ENCODE measurements around the gene PARP11. TPM values are rescaled to one million over a fixed set of nuclear protein-coding genes. Genes with fewer than 3 reads are reported as not detected.

PARP11 gene
- total RNA-seq, 1 donor from 2014 or later, result 8.7 TPM

DNA sequence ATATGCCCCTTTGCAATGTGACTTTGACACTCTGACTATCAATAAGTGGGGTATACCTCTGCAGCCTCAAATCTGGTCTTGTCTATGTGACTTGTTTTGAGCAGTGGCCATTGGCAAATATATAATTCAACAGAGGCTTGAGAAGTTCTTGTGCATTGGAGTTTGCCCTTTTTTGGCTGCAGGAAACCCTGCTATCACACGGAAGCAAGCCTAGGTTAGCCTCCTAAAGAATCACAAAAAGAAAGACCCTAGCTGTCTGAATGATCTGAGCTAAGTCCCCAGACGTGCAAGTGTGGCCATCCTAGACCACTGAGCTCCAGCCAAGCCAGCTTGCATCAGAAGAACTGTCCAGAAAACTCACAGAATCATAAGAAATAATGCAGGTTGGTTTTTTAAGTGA lies 31.8 kb upstream of the PARP11 start:
- no peak for DNase-seq (ENCODE audit: extremely low spot score, unreplicated experiment)
- Mint-ChIP-seq H3K9me3 (ENCODE audit: unreplicated experiment) (no peaks in the 10 kb centered on the region), H3K36me3 (ENCODE audit: unreplicated experiment) (no peaks in the 10 kb centered on the region), H3K27me3 (ENCODE audit: unreplicated experiment) (peaks cover 6% of the 10 kb centered on the region), H3K27ac (ENCODE audit: unreplicated experiment) (no peak overlapping the region), H3K4me3 (ENCODE audit: unreplicated experiment) (no peak overlapping the region), H3K4me1 (ENCODE audit: unreplicated experiment) (no peaks in the 10 kb centered on the region)
- TF ChIP-seq, protein P1, sequence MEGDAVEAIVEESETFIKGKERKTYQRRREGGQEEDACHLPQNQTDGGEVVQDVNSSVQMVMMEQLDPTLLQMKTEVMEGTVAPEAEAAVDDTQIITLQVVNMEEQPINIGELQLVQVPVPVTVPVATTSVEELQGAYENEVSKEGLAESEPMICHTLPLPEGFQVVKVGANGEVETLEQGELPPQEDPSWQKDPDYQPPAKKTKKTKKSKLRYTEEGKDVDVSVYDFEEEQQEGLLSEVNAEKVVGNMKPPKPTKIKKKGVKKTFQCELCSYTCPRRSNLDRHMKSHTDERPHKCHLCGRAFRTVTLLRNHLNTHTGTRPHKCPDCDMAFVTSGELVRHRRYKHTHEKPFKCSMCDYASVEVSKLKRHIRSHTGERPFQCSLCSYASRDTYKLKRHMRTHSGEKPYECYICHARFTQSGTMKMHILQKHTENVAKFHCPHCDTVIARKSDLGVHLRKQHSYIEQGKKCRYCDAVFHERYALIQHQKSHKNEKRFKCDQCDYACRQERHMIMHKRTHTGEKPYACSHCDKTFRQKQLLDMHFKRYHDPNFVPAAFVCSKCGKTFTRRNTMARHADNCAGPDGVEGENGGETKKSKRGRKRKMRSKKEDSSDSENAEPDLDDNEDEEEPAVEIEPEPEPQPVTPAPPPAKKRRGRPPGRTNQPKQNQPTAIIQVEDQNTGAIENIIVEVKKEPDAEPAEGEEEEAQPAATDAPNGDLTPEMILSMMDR (IDR thresholded peaks at IDR 0.05), result no peak

DNA sequence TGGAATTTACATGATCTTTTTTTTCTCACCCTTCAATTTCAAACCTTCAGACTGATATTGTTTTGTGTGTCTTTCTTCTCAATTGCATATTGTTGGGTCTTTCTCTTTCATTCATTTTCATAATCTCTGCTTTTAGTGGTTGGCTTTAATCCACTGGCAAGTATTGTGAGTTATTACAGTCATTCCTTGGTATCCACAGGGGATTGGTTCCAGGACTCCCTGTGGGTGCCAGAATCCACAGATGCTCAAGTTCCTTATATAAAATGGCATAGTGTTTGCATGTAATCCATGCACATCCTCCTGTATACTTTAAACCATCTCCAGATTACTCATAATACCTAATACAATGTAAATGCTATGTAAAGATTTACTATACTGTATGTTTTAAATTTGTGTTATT lies 29.7 kb upstream of the PARP11 start:
- Mint-ChIP-seq H3K36me3 (ENCODE audit: unreplicated experiment) (no peaks in the 10 kb centered on the region), H3K27me3 (ENCODE audit: unreplicated experiment) (peaks cover 10% of the 10 kb centered on the region), H3K27ac (ENCODE audit: unreplicated experiment) (no peak overlapping the region), H3K4me3 (ENCODE audit: unreplicated experiment) (no peak overlapping the region), H3K9me3 (ENCODE audit: unreplicated experiment) (no peaks in the 10 kb centered on the region), H3K4me1 (ENCODE audit: unreplicated experiment) (no peaks in the 10 kb centered on the region)
- DNase-seq (ENCODE audit: extremely low spot score, unreplicated experiment), result no peak
- TF ChIP-seq, protein P1 (IDR thresholded peaks at IDR 0.05), result no peak

DNA sequence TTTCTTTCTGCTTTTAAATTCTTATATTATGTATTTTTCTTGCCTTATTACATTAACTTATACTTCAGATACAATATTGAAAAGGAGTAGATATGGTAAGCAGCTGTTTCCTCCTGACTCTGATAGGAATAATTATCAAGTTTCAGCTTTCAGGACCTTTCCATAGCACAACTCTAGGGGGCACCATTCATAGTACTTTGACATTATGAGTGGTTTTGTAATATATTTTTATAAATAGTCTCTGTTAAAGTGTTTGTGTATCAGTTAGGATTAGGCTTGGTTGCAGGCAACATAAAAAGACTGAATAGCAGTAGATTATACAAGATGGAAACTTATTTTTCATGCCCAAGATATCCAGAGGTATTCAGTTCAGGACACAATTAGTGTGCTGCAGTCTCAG lies 27.9 kb upstream of the PARP11 start:
- Mint-ChIP-seq H3K36me3 (ENCODE audit: unreplicated experiment) (no peaks in the 10 kb centered on the region), H3K27ac (ENCODE audit: unreplicated experiment) (no peak overlapping the region), H3K4me3 (ENCODE audit: unreplicated experiment) (no peak overlapping the region), H3K27me3 (ENCODE audit: unreplicated experiment) (peaks cover 12% of the 10 kb centered on the region), H3K4me1 (ENCODE audit: unreplicated experiment) (no peaks in the 10 kb centered on the region), H3K9me3 (ENCODE audit: unreplicated experiment) (no peaks in the 10 kb centered on the region)
- TF ChIP-seq, protein P1 (IDR thresholded peaks at IDR 0.05), result no peak
- no peak for DNase-seq (ENCODE audit: extremely low spot score, unreplicated experiment)

DNA sequence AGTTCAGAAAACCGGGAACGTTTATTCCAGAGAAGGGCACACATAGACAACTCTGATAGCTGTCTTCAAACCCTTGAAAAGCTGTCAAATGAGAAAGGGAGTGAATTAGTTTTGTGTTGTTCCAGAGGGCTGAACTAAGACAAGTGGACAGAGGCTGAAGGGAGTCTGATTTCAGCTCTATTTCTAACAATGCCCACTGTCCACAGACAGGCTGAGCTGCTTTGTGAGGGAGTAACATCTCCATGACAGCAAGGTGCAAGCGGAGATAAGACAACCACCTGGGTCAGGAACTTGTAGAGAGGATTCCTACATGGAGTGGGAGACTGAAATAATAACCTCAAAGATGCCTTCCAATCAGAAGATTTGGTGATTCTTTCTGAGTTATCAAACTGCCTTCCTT lies 25.6 kb upstream of the PARP11 start:
- no peak overlapping the region for H3K27ac Mint-ChIP-seq (ENCODE audit: unreplicated experiment)
- peaks cover 6% of the 10 kb centered on the region for H3K27me3 Mint-ChIP-seq (ENCODE audit: unreplicated experiment)
- no peaks in the 10 kb centered on the region for H3K4me1 Mint-ChIP-seq (ENCODE audit: unreplicated experiment)
- TF ChIP-seq, protein P1 (IDR thresholded peaks at IDR 0.05), result no peak
- no peak for DNase-seq (ENCODE audit: extremely low spot score, unreplicated experiment)
- H3K9me3 Mint-ChIP-seq (ENCODE audit: unreplicated experiment), result no peaks in the 10 kb centered on the region
- H3K36me3 Mint-ChIP-seq (ENCODE audit: unreplicated experiment), result no peaks in the 10 kb centered on the region
- H3K4me3 Mint-ChIP-seq (ENCODE audit: unreplicated experiment), result no peak overlapping the region

DNA sequence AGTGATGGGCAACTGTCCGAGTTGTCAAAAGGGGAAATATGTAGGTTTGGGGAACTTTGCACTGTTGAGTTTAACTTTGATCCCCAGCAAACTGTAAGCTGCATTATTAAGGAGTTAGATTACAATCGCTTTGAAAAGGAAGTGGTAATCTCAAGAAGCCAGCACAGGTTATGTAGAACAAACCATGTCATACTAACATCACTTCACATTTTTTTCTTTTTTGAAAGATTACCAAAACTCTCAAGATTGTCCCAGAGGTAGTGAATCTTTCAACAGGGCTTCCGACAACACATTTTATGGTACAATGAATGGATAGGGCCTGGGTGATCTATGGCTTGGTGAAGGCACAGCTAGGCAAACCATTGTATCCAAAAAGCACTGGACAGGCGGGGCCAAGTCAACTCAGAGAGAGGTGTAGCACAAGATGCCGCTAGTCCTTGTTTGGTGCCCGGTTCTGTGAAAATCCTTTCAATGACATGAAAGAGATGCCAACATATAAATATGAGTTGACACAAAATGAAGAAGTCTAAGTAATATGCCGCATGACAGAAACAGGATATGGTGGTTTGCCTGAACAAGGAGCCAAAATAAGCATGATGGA lies 24.3 kb upstream of the PARP11 start:
- Mint-ChIP-seq H3K27me3 (ENCODE audit: unreplicated experiment) (peaks cover 6% of the 10 kb centered on the region), H3K27ac (ENCODE audit: unreplicated experiment) (no peak overlapping the region), H3K4me3 (ENCODE audit: unreplicated experiment) (no peak overlapping the region), H3K9me3 (ENCODE audit: unreplicated experiment) (no peaks in the 10 kb centered on the region), H3K4me1 (ENCODE audit: unreplicated experiment) (no peaks in the 10 kb centered on the region), H3K36me3 (ENCODE audit: unreplicated experiment) (no peaks in the 10 kb centered on the region)
- no peak for DNase-seq (ENCODE audit: extremely low spot score, unreplicated experiment)
- TF ChIP-seq, protein P1 (IDR thresholded peaks at IDR 0.05), result no peak
